GM12872 (cell line): ENCODE results near the gene HOXD10.

Source experiments
- TF ChIP-seq, protein P1 (sequence below): IDR thresholded peaks from 3 replicates; pipeline ENCODE4 v1.5.1; 2011; ENCODE audit warnings: low read depth, mild to moderate bottlenecking, low read length, moderate library complexity; ENCODE audit not compliant: insufficient read depth

Gene HOXD10

DNA sequence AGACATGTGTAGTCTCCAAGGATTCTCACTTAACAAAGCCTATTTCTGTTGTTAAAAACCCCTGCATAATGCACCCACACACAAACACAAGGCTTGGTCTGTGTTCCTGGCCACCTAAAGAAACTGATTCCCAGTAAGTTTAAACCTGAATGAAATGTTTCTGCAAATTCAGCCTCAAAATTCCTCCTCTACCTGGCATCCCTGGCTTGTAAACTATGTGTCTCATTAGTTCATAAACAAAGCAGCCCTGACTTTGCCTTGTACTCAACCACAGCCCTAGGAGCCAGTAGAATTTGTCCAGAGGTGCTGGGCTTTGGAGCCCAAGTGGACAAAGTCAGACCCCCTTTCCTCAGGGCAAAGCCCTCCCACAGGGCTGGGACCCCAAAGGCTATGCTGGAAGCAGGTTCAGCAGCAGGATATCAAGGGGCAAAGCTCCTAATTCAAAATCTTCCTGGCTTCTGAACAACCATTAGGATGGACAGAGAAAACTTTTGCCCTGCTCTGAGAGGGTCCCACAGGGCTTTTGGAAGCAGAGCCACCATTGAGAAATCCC lies 26.7 kb upstream of the HOXD10 start:
- TF ChIP-seq, protein P1, sequence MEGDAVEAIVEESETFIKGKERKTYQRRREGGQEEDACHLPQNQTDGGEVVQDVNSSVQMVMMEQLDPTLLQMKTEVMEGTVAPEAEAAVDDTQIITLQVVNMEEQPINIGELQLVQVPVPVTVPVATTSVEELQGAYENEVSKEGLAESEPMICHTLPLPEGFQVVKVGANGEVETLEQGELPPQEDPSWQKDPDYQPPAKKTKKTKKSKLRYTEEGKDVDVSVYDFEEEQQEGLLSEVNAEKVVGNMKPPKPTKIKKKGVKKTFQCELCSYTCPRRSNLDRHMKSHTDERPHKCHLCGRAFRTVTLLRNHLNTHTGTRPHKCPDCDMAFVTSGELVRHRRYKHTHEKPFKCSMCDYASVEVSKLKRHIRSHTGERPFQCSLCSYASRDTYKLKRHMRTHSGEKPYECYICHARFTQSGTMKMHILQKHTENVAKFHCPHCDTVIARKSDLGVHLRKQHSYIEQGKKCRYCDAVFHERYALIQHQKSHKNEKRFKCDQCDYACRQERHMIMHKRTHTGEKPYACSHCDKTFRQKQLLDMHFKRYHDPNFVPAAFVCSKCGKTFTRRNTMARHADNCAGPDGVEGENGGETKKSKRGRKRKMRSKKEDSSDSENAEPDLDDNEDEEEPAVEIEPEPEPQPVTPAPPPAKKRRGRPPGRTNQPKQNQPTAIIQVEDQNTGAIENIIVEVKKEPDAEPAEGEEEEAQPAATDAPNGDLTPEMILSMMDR, result no peak

GRCh38 chr2:176090862-176091261 lies 25.7 kb upstream of the HOXD10 start:
- TF ChIP-seq, protein P1, result no peak

DNA sequence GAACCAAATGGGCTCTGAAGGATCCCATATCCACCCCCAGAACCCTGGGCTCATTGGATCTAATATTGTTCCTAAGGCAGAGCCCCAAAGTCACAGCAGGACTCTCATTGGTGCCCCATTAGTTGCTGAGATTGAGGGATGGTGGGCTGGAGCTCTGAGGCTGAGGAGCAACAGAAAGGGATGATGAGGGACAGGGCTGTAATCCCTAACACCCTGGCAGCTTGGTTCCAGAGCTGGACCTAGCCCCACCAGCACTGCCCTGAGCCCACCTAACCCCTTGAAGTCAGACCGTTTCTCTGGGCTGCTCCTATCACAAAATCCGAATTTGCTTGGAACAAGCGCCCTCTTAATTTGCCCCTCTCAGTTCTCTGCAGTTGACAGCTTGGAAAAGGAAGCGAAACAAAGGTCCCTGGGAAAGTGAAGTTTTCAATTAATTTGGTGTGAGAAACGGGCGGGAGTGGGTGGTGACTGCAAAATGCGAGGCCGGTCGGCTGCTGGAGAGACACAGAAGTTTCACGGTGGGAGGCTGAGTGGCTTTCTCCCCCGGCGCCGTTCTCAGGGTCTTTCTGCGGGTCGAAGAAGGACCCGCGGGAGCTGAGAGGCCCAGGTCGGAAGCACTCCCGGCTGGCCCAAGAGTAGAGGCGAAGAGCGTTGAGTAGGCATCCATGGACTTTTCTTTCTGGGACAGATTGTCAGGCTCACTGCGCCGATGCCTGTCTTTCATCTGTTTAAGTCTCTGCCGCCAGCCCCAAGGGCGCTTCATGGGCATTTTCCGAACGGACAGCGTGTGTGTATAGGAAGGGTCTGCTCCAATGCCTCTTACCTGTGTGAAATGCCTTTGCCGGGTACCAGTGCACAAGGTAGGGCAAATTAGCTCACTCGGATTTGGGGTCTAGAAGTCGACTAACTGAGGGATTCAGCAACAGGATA lies 25.0 kb upstream of the HOXD10 start:
- TF ChIP-seq, protein P1, result no peak

DNA sequence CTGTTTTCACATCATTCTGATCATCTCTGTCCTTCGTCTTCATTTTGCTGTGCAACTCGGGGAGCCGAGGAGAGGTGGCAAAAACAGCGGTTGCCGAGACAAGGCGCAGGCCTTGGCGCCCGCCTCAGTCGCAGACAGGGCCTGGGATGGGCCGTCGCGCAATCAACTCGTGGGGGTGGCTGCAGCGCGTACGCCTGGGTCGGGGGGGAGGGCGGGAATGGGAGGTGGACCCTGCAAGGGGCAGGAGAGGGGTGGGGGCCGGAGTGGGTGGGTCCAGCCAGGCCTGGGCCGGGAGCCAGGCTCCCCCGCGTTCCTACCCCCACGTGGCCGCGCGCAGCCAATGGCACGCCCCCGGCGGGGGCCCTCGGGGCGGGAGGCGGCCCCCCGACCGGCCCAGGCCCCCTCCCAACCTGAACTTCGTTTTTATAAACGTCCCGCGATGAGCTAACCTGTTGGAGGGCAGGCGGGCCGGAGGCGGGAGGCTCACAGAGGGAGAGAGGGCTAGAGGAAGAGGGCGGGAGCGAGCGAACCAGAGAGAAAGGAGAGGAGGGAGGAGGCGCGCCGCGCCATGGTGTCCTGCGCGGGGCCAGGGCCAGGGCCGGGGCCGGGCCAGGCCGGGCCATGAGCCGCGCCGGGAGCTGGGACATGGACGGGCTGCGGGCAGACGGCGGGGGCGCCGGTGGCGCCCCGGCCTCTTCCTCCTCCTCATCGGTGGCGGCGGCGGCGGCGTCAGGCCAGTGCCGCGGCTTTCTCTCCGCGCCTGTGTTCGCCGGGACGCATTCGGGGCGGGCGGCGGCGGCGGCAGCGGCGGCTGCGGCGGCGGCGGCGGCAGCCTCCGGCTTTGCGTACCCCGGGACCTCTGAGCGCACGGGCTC lies 24.1 kb upstream of the HOXD10 start, which contains the start of gene HOXD13:
Gene HOXD13, plus strand, starts transcription at position 452 of the 875 bp plus-strand sequence. Its CDS starts 170 bp downstream, at position 622.
- TF ChIP-seq, protein P1, result no peak

GRCh38 chr2:176093145-176093897 lies 23.3 kb upstream of the HOXD10 start:
- TF ChIP-seq, protein P1, result no peak

DNA sequence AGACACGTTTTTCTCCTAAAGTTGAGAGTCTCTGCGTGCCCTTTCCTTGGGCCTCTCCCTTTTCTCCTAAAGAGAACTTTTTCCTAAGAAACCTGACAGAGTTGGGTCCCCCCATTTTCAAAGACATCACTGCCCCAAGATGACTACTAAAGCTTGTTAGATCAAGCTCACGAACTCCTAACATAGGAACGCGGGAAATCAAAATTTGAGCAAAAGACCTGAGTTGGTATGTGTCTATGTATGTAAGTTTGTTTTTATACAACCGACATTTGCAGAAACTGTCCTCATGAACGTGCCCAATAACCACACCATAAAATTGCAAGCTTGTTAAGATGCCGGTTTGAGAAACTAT lies 22.7 kb upstream of the HOXD10 start:
- TF ChIP-seq, protein P1, result no peak

- TF ChIP-seq, protein P1, result no peak
Measured at GRCh38 chr2:176094349-176094748, 22.2 kb upstream of the HOXD10 start.
